RCC 7860 (cell line): Measurements from ENCODE around the gene KRT75.
A peak's percentile ranks its signal among the peaks of the same experiment; 100 is the strongest.
"Not testable (repeated sequence)": the region's sequence is repeated elsewhere in the genome, so short reads cannot be mapped to it uniquely, and the experiment has no call there.

Experiments
- DNase-seq: peaks from one replicate; pipeline ENCODE4 v3.0.0-alpha.2; 2015; ENCODE audit warnings: low spot score
- FAIRE-seq: peaks from 2 replicates; lab custom pipeline; 2012; peaks lifted over from hg19 to GRCh38; lab: Jason Lieb, UNC

Gene KRT75

DNA sequence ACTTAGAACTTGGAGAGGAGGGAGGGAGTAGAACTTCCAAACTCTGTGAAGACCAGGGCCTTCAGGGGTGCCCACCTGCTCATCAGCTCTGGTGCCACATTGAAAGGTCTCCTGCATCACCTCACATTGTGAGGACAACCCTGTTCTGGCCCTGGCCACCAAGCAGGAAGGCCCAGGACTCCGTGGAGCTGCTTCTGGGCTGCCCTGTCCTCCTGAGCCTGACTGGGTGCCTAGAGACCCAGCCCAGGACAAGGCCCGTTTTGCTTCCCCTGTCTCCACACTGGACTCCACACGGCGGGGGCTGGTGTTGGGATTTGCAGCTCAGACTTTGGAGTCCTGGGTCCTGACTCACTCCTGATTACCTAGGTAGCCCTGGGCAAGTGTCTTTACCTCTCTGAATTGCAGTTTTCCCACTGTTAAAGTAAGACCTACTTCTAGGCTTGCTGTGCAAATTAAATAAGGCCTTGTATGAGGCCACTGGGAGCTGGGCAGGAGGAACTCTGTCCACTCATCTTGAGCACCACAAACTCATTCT, 15.5 kb downstream of the KRT75 start:
- DNase-seq = no peak
- FAIRE-seq = no peak

- no peak for FAIRE-seq
- no peak for DNase-seq
Measured at GRCh38 chr12:52417740-52418139, 16.4 kb downstream of the KRT75 start.

DNA sequence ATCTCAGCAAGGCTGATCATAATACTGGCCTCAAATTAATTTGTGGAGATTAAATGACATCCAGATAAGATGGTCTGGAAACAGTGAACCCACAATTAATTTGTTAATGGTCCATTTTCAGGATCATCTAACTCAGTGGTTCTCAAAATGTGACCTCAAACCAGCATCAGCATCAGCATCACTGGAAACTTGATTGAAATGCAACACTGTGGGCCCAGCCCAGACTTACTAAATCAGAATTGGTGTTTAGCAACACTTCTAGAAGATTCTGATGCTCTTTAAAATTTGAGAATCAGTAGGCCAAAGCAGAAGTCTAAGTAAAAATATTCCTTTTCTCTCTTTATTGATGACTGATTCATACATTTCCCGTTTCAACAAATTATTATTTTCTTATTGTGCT, 17.4 kb downstream of the KRT75 start:
- no peak for DNase-seq
- no peak for FAIRE-seq

DNA sequence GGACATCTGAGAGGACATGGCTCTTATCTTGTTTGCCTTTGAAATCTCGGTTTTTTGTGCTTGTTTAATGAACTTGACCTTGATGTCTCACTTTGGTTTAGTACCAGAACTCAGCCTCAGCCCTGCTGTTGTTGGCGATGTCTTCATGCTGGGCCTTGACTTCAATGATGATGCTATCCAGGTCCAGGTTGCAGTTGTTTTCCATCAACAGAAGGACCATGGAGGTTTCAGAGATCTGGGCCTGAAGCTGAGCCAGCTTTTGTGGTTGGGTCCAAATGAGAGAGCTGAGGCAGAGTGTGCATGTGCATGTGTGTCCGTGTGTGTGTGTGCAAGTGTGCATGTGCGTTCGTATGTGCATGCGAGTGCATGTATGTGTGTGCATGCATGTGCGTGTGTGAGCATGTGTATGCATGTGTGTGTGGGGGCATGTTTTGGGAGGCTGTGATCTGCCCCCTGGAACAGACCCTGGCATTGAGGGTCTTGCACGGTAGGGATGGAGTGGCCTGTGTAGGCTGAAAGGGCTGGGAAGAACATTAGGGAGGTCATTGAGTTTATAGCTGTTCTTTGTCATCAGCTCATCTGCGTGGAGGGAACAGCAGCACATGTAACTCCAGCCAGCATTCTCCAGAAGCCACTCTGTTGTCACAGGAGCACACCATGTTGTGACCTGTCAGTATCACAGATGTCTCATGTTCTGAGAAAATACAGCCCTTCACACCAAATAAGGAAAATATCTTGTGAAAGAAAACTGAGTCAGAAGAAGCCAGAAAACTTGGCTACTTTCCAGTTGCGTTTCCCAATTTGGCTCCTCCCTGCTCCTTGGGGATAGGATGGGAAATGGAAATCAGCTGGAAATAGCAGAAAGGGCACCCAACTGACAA, 18.1 kb downstream of the KRT75 start:
- no peak for FAIRE-seq
- DNase-seq = peak; percentile 53

- FAIRE-seq (no peak), DNase-seq (no peak)
Measured at GRCh38 chr12:52414936-52415335, 19.2 kb downstream of the KRT75 start.

DNA sequence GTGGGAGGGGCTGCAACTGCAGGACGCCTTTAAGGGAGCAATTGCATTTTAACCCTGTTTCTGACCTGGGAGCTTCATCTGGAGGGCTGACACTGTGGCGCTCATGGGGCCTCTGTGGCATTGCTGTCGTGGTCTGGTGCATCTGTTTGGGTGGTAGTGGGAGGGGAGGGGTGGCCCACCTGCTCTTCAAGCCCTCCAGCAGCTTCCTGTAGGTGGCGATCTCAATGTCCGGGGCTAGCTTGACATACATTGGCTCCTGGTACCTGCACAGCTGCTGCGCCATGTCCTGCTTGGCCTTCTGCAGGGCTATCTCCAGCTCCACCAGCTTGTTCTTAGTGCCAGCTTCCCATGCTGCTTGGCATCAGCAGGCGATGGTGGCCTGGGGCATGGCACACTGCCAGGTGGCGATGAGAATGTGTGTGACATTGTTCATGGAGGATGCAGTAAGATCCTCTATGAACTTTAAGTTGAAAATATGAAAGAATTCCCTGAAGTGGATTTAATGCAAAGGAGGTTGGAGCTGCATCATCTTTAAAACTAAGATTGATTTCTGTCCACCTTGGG, 20.3 kb downstream of the KRT75 start:
- DNase-seq = no peak
- no peak for FAIRE-seq

DNA sequence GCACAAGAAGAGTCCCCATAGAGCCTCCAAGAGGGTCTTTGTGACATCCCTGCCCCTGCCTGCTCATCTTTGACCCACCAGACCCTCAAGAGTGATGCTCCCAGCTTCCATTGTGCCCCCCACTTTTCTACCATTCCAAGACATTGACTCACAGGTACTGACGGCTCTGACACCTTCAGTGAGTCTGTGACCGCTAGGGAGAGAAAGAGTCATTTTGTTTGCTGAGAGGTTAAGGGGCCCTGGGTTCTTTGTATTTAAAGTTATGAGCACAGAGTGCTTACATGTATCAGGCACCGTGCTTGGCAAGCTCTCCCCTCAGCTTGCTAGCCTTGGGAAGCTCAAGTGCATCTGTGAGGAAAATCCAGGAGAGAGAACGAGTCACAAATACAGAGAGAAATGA, 21.0 kb downstream of the KRT75 start:
- DNase-seq (peak; percentile 5), FAIRE-seq (no peak)

- no peak for FAIRE-seq
Measured at GRCh38 chr12:52411815-52412214, 22.4 kb downstream of the KRT75 start.

GRCh38 chr12:52410589-52411248, 23.5 kb downstream of the KRT75 start:
- FAIRE-seq = not testable (repeated sequence)

More at GRCh38 chr12:52411815-52412214, 22.4 kb downstream of the KRT75 start:
- no peak for DNase-seq

GRCh38 chr12:52407918-52408317, 26.3 kb downstream of the KRT75 start:
- DNase-seq (no peak), FAIRE-seq (no peak)

More at GRCh38 chr12:52410589-52411248, 23.5 kb downstream of the KRT75 start:
- not testable (repeated sequence) for DNase-seq

DNA sequence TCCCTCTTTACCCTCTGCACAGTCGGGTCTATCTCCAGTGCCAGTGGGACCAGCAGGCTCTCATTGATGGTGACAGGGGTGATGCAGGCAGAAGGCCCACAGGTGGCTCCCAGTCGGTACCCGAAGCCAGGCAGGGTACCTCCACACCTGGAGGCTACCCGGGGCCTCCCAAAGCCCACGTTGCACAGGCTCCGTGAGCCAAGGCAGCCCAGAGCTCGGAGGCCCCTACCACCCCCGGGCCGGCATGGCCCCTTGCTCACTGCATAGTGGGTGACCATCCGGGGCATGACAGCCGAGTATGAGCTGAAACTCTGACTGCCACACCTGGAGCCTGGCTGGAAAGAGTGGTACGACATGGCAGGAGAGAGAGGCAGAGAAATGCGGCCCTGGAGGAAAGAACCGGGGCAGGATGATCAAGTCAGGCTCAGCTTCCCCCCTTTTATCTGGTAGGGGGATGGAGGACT, 28.2 kb downstream of the KRT75 start, which contains the start of gene KRT82:
Gene KRT82, minus strand, starts transcription at position 414 of the 464 bp plus-strand sequence. Its CDS starts 58 bp downstream, at position 356.
- DNase-seq (no peak), FAIRE-seq (no peak)

DNA sequence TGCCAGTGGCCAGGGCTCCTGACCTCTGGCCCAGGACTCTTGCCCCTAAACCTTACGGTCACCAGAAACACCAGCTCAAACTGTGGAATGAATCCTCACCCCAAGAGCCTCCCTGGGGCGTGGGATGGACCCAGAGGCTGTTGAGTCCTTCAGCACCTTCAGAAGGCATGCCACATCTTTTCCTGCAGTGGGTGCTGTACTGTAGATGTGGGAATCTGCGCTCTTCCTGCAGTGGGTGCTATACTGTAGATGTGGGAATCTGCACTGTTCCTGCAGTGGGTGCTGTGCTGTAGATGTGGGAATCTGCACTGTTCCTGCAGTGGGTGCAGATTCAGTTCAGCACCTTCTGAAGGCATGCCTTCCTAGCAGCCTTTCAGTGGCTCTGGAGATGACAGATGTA, 29.2 kb downstream of the KRT75 start:
- FAIRE-seq = no peak
- no peak for DNase-seq

- FAIRE-seq = no peak
- no peak for DNase-seq
Measured at GRCh38 chr12:52403561-52403960, 30.6 kb downstream of the KRT75 start.

GRCh38 chr12:52402873-52403540, 31.2 kb downstream of the KRT75 start:
- FAIRE-seq = no peak
- no peak for DNase-seq

DNA sequence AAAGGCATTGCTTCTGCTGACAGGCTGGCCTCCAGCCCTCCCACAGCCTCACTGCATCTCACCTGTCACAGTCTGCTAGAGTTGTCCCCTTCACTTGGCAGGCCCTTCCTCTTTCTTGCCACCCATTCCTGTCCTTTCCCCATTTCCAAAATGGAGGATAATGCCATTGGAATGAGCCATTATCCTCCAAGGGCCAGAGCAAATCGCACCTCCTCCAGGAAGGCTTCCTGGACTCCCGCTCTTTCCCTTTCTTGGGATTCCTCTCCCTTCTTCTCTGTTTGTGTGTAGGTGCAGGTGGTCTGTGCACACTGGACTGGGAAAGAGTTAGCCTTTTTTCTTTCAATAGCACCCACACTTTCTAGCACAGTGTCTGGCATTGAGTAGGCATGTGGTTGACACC, 31.8 kb downstream of the KRT75 start:
- FAIRE-seq (no peak), DNase-seq (no peak)

DNA sequence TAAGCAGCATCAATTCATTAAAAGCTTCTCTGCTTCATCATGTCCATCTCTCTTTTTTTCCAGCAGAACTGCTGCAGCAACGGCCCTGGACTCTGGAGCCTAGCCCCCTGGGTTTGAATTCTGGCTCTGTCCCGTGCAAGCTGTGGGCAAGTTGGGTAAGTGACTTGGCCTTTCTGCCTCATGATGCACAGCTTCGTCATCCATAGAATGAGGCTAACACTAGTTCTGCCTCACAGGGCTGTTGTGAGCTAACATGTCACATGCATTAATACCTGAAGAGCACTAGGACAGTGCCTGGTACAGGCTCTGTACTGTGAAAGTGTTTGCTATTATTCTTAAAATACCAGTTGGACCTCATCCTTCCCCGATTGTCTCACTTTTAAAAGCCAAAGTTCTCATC, 32.2 kb downstream of the KRT75 start:
- FAIRE-seq (no peak), DNase-seq (no peak)

- DNase-seq (peak; percentile 4), FAIRE-seq (no peak)
Measured at GRCh38 chr12:52401526-52401925, 32.6 kb downstream of the KRT75 start.

- FAIRE-seq (no peak), DNase-seq (no peak)
Measured at GRCh38 chr12:52400906-52401305, 33.3 kb downstream of the KRT75 start.

DNA sequence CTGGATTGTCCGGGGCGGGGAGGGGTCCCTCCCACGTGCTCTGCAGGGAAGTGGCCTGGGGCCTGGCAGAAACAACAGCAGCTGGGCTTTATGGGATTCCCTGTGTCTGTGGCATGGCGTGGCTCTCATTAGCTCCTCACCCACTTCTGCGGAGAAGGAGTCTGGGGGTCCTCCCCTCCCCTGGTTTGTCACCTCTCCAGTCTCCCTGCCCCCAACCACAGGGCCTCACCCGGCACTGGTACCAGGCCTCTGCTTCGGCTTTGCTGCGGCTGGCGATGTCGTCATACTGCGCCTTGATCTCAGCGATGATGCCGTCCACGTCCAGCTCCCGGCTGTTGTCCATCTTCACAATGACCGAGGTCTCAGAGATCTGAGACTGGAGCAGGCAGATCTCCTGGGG, 34.4 kb downstream of the KRT75 start:
- no peak for DNase-seq
- FAIRE-seq = no peak

- FAIRE-seq = no peak
- no peak for DNase-seq
Measured at GRCh38 chr12:52398176-52398575, 36.0 kb downstream of the KRT75 start.

DNA sequence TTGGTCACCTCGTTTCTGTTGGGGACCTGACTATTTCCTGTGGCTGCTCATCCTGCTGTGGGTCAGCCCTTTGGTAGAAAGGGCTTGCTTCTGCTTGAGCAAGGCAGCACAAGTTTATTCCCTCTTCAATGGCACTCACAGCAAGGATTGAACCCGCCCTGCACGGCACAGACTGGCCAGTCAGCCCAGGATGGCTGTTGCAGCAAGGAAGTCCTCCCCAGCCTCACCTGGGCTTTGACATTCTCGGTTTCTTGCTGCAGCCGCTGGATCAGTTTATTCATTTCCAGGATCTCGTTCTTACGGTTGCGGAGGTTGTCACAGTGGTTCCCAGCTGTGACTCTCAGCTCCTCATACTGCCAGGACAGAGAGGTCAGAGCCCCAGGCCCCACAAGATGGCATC, 37.5 kb downstream of the KRT75 start:
- DNase-seq = no peak
- no peak for FAIRE-seq
